ENCODE data around the gene TRMT5.

Gene TRMT5

DNA sequence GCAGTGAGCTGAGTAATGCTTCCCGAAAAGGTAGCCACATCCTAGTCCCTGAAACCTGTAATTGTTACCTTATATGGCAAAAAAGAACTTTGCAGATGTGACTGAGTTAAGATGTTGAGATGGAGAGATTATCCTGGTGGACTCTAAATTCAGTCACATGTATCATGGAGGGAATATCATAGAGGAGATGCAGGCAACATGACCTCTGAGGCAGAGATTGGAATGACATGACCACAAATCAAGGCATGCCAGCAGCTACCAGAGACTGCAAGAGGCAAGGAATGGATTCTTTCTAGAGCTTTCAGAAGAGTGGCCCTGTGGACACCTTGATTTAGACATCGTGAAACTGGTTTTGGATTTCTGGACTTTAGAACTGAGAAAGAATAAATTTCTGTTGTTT lies 18.7 kb upstream of the TRMT5 start:
- TF ChIP-seq, protein P1, sequence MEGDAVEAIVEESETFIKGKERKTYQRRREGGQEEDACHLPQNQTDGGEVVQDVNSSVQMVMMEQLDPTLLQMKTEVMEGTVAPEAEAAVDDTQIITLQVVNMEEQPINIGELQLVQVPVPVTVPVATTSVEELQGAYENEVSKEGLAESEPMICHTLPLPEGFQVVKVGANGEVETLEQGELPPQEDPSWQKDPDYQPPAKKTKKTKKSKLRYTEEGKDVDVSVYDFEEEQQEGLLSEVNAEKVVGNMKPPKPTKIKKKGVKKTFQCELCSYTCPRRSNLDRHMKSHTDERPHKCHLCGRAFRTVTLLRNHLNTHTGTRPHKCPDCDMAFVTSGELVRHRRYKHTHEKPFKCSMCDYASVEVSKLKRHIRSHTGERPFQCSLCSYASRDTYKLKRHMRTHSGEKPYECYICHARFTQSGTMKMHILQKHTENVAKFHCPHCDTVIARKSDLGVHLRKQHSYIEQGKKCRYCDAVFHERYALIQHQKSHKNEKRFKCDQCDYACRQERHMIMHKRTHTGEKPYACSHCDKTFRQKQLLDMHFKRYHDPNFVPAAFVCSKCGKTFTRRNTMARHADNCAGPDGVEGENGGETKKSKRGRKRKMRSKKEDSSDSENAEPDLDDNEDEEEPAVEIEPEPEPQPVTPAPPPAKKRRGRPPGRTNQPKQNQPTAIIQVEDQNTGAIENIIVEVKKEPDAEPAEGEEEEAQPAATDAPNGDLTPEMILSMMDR (IDR thresholded peaks at IDR 0.05; ENCODE audit: extremely low read depth, insufficient read depth, missing control alignments): no peak
- in situ Hi-C loops (cut with MboI; ENCODE audit: low pct_unique_long_range_greater_than_20kb, low sequenced_read_pairs, unreplicated experiment): no loop called here
- no peak for DNase-seq (ENCODE audit: low spot score)

DNA sequence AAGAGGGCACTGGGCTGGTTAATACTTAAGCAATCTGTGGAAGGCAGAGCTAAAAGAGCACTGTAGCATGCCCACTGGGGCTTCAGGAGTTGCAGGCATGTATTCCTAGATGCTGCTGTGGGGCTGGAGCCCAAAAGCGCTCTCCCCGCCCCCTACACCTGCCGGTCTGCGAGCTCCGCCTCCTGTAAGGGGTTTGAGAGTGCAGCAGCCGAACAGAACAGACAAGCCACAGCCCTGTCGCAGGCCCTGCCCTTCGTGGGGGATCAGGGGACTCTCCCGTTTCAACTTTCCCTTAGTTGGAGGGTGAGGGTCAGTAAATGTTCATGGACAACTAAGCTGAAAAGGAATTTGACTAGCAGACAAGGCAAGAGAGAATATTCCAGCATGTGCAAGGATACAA lies 17.7 kb upstream of the TRMT5 start:
- no peak for DNase-seq (ENCODE audit: low spot score)
- in situ Hi-C loops (cut with MboI; ENCODE audit: low pct_unique_long_range_greater_than_20kb, low sequenced_read_pairs, unreplicated experiment): no loop called here

DNA sequence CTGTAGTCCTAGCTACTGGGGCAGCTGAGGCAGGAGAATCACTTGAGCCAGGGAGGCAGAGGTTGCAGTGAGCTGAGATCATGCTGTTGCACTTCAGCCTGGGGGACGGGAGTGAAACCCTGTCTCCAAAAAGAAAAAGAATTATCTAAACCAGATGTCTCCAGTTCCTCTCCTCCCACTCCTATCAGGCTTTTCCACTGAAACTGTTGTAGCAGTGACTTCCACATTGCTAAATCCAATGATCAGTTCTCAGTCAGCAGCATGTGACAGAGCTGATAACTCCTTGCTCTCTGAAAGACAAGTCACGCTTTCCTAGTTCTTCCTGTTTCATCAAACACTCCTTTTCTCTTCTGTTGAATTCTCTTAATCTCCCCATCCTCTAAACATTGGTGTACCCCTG lies 8.7 kb upstream of the TRMT5 start:
- TF ChIP-seq, protein P1 (IDR thresholded peaks at IDR 0.05; ENCODE audit: extremely low read depth, insufficient read depth, missing control alignments): no peak
- in situ Hi-C loops (cut with MboI; ENCODE audit: low pct_unique_long_range_greater_than_20kb, low sequenced_read_pairs, unreplicated experiment): no loop called here
- DNase-seq (ENCODE audit: low spot score): no peak

More for the DNA sequence above, 17.7 kb upstream of the TRMT5 start:
- TF ChIP-seq, protein P1 (IDR thresholded peaks at IDR 0.05; ENCODE audit: extremely low read depth, insufficient read depth, missing control alignments): no peak

DNA sequence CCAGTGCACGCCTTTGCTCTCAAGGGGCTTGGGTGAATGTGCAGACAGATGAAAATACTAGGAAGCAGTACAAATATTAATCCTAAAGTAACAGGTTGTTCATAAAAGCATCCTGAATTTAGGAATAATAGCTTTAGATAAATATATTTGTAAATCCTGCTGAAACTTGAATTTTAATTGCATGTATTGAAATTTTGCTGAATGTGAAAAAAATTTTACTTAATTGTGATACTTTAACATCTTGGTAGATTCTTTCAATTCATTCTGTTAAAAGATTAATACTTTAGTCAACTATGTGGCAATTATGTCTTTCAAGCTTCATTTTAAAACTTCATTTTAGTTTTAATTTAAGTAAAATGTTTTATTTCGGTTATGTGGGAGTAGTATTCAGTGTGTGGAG lies 5.6 kb upstream of the TRMT5 start:
- TF ChIP-seq, protein P1 (IDR thresholded peaks at IDR 0.05; ENCODE audit: extremely low read depth, insufficient read depth, missing control alignments): no peak
- in situ Hi-C loops (cut with MboI; ENCODE audit: low pct_unique_long_range_greater_than_20kb, low sequenced_read_pairs, unreplicated experiment): no loop called here
- no peak for DNase-seq (ENCODE audit: low spot score)

DNA sequence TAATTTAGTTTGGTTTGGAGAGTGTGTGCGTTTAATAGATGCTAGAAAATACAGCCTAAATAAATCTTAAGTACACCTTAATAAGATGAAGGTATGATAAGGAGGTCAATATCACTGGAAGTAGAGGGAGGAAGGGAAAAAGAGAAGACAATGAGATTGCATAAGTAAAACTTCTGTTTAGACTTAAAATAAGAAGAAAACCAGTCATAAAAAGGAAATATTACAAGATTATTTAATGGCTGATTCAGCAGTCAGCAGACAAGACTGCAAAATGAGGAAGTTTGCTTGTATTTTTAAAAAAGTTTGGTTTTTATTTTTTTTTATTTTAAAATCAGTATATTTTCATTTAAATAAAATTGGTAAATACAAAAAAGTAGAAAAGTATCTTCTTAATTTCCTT lies 3.3 kb upstream of the TRMT5 start:
- in situ Hi-C loops (cut with MboI; ENCODE audit: low pct_unique_long_range_greater_than_20kb, low sequenced_read_pairs, unreplicated experiment): no loop called here
- DNase-seq (ENCODE audit: low spot score): no peak
- TF ChIP-seq, protein P1 (IDR thresholded peaks at IDR 0.05; ENCODE audit: extremely low read depth, insufficient read depth, missing control alignments): no peak

DNA sequence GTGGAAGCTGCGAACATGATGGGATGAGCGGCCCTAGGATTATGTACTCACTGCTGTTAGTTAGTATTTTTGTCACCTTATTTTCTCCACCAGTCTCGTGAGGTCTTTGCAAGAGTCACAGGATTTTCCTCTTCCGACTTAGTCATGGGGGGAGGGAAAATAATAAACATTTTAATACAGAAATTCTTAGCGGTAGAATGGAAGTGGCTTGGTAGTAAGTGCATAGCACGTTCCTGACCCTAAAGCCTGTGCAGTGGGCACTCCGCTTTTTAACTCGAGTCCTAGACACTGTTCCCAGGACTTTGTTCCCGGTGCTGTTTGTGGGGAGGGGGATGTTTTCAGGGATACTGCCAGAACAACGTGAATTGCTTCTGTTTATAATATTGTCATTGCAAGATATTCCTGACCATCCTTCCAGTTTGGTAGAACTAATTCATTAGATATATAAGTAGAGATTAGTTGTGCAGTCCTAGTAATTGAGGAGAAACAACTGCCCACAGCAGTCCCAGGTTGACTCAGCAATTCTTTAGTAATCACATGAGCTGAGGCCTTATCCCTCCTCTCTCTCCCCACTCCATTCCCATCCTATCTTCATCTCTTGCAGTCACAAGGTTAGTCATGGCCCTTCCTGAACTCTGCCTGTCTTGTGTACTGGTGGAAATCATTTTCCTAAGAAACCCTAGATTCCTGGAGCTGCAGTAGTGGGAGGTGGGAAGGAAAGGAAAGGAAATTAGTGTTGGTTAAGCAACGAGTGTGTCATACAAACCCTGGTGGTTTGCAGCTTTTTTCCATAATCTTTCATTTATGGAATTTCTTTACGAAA lies 965 bp upstream of the TRMT5 start:
- TF ChIP-seq, protein P1 (IDR thresholded peaks at IDR 0.05; ENCODE audit: extremely low read depth, insufficient read depth, missing control alignments): no peak
- in situ Hi-C loops (cut with MboI; ENCODE audit: low pct_unique_long_range_greater_than_20kb, low sequenced_read_pairs, unreplicated experiment): no loop called here
- peak; percentile 12 for DNase-seq (ENCODE audit: low spot score)

Data from GM13977 (cell line).